Suprapubic skin (tissue), 4 donors: ENCODE data around the gene ATP11A.

Experiments
- CTCF ChIP-seq, 2 donors: fragments of 200-600 bp in 1 of 2; fragments of 450-650 bp in 1 of 2; sonication (generic) in 1 of 2; IDR thresholded peaks; one replicate each; pipeline ENCODE4 v1.5.1; 2016 to 2019; ENCODE audit warnings: antibody characterized with exemption in 2 of 2, mild to moderate bottlenecking in 1 of 2, moderate library complexity in 1 of 2
- POLR2A ChIP-seq, 2 donors: fragments of 450-650 bp; IDR thresholded peaks; one replicate each; pipeline ENCODE4 v1.6.1; 2017; ENCODE audit warnings: antibody characterized with exemption in 2 of 2, mild to moderate bottlenecking in 2 of 2, moderate library complexity in 2 of 2
- POLR2AphosphoS5 ChIP-seq, 3 donors: sonication (generic); formaldehyde crosslinking; IDR thresholded peaks; one replicate each; pipeline ENCODE4 v1.6.1; 2017; ENCODE audit warnings: antibody characterized with exemption in 3 of 3

GRCh38 chr13:112657850-112658445, 31.9 kb upstream of the ATP11A start:
- no peak for TF ChIP-seq CTCF (IDR thresholded peaks at IDR 0.05)
- TF ChIP-seq POLR2A (IDR thresholded peaks at IDR 0.05) = no peak
- no peak for TF ChIP-seq POLR2AphosphoS5 (IDR thresholded peaks at IDR 0.05)
